ENCODE results near the gene SLC9A7. TPM values are rescaled to one million over a fixed set of nuclear protein-coding genes. Genes with fewer than 3 reads are reported as not detected.

SLC9A7 gene
- total RNA-seq, 1 donor from 2014 or later, result 1.9 TPM

DNA sequence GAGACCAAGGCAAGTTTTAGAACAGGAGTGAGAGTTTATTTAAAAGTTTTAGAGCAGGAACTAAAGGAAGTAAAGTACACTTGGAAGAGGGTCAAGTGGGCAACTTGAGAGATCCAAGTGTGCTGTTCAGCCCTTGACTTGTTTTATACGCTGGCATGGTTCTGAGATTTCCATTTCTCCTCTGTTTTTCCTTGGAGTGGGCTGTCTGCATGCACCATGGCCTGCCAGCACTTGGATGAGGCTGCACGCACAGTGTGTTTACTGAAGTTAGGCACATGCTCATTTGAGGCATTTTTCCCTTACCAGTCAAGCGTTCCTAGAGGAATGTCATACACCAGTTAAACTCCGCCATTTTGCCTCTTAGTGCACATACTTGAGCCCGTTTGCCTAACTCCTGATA lies 205.0 kb downstream of the SLC9A7 start:
- TF ChIP-seq, protein P1, sequence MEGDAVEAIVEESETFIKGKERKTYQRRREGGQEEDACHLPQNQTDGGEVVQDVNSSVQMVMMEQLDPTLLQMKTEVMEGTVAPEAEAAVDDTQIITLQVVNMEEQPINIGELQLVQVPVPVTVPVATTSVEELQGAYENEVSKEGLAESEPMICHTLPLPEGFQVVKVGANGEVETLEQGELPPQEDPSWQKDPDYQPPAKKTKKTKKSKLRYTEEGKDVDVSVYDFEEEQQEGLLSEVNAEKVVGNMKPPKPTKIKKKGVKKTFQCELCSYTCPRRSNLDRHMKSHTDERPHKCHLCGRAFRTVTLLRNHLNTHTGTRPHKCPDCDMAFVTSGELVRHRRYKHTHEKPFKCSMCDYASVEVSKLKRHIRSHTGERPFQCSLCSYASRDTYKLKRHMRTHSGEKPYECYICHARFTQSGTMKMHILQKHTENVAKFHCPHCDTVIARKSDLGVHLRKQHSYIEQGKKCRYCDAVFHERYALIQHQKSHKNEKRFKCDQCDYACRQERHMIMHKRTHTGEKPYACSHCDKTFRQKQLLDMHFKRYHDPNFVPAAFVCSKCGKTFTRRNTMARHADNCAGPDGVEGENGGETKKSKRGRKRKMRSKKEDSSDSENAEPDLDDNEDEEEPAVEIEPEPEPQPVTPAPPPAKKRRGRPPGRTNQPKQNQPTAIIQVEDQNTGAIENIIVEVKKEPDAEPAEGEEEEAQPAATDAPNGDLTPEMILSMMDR (IDR thresholded peaks at IDR 0.05; ENCODE audit: borderline replicate concordance), result no peak
- Histone ChIP-seq H3K36me3 (no peaks in the 10 kb centered on the region), H3K4me3 (no peak overlapping the region), H3K9me3 (replicated peaks) (no peaks in the 10 kb centered on the region), H3K4me1 (peaks cover 1% of the 10 kb centered on the region), H3K27ac (replicated peaks) (no peak overlapping the region), H3K27me3 (ENCODE audit: low read depth) (no peaks in the 10 kb centered on the region)
- DNase-seq, result no peak
- intact Hi-C loops (cut with micrococcal nuclease), result no loop called here

DNA sequence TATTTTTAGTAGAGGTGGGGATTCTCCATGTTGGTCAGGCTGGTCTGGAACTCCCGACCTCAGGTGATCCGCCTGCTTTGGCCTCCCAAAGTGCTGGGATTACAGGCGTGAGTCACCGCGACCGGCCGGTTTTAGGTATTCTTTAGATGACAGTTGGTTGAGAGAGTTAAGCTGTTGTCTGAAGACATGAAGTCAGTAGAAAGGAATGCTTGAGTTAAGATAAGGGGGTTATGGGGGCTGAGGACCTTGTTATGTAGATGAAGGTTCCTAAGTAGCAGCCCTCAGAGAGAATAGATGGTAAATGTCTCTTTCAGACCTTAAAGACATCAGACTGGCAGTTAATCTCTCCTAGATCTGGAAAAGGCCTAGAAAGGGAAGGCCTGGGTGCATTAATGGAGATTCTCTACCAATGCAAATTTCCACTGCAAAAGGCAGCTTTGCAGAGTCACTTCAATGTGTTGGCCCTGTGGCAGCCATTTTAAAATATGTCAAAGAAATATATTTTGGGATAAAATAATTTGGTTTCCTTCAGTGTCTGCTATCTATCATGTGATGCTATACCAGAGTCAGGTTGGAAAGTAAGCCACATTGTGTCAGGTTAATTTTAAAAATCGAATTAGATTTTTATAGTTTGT lies 207.3 kb downstream of the SLC9A7 start:
- no peaks in the 10 kb centered on the region for H3K27me3 ChIP-seq (ENCODE audit: low read depth)
- TF ChIP-seq, protein P1 (IDR thresholded peaks at IDR 0.05; ENCODE audit: borderline replicate concordance), result no peak
- H3K4me3 ChIP-seq, result no peak overlapping the region
- H3K27ac ChIP-seq (replicated peaks), result no peak overlapping the region
- peaks cover 8% of the 10 kb centered on the region for H3K36me3 ChIP-seq
- intact Hi-C loops (cut with micrococcal nuclease), result no loop called here
- no peaks in the 10 kb centered on the region for H3K9me3 ChIP-seq (replicated peaks)
- DNase-seq, result no peak
- peaks cover 16% of the 10 kb centered on the region for H3K4me1 ChIP-seq

DNA sequence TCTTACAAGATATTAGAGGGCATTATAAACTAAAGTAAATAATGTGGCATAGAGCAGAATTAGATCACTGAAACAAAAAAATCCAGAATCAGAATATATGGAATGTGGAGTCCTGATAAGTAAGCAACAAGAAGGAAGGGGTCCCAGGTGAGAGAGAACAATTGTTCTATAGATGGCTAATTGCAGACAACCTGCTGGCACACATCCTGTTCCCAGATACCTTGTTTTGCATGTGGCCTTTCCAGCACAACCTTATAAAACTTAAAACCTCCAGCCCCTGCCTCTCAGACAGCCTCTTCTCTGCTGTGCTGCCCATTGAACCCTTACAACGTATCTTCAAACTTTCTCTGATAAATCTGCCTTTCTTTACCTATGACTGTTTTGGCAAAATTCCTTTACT lies 209.0 kb downstream of the SLC9A7 start:
- Histone ChIP-seq H3K4me3 (no peak overlapping the region), H3K9me3 (replicated peaks) (no peaks in the 10 kb centered on the region), H3K27ac (replicated peaks) (no peak overlapping the region), H3K27me3 (ENCODE audit: low read depth) (no peaks in the 10 kb centered on the region), H3K4me1 (peaks cover 23% of the 10 kb centered on the region), H3K36me3 (peaks cover 8% of the 10 kb centered on the region)
- TF ChIP-seq, protein P1 (IDR thresholded peaks at IDR 0.05; ENCODE audit: borderline replicate concordance), result no peak
- no peak for DNase-seq
- intact Hi-C loops (cut with micrococcal nuclease), result no loop called here

Other genes with a start within 250 kb of the SLC9A7 start
- 2.9 TPM for gene ZNF674, start 213.7 kb downstream of the SLC9A7 start, total RNA-seq
- gene CHST7, start 185.4 kb downstream of the SLC9A7 start, total RNA-seq, result 15.9 TPM
- gene RP2, start 77.9 kb upstream of the SLC9A7 start, total RNA-seq, result 3.3 TPM
- 6.3 TPM for gene JADE3, start 153.3 kb upstream of the SLC9A7 start, total RNA-seq